Suprapubic skin (tissue), 4 donors: ENCODE results near the gene IQGAP2. TPM values are rescaled to one million over a fixed set of nuclear protein-coding genes. Genes with fewer than 3 reads are reported as not detected.

Source experiments
- DNase-seq, 2 donors: peaks; one replicate each; pipeline ENCODE4 v3.0.0-alpha.2; 2019; ENCODE audit warnings: low spot score in 2 of 2
- H3K27ac ChIP-seq: fragments of 200-600 bp; sonication (generic); one replicate; pipeline ENCODE4 v1.5.1; 2019
- H3K27me3 ChIP-seq: fragments of 200-600 bp; sonication (generic); one replicate; pipeline ENCODE4 v1.5.1; 2019
- H3K36me3 ChIP-seq: fragments of 200-600 bp; sonication (generic); one replicate; pipeline ENCODE4 v1.5.1; 2019
- H3K4me1 ChIP-seq: fragments of 200-600 bp; sonication (generic); one replicate; pipeline ENCODE4 v1.5.1; 2019
- H3K4me3 ChIP-seq: fragments of 200-600 bp; sonication (generic); one replicate; pipeline ENCODE4 v1.5.1; 2019; ENCODE audit warnings: mild to moderate bottlenecking
- H3K9me3 ChIP-seq: fragments of 200-600 bp; sonication (generic); one replicate; pipeline ENCODE4 v1.5.1; 2019
- CTCF ChIP-seq, 2 donors: fragments of 200-600 bp in 1 of 2; fragments of 450-650 bp in 1 of 2; sonication (generic) in 1 of 2; IDR thresholded peaks; one replicate each; pipeline ENCODE4 v1.5.1; 2016 to 2019; ENCODE audit warnings: antibody characterized with exemption in 2 of 2, mild to moderate bottlenecking in 1 of 2, moderate library complexity in 1 of 2
- EP300 ChIP-seq: sonication (generic); formaldehyde crosslinking; IDR thresholded peaks from one replicate; pipeline ENCODE4 v1.6.1; 2017; ENCODE audit warnings: antibody characterized with exemption
- POLR2A ChIP-seq, 2 donors: fragments of 450-650 bp; IDR thresholded peaks; one replicate each; pipeline ENCODE4 v1.6.1; 2017; ENCODE audit warnings: antibody characterized with exemption in 2 of 2, mild to moderate bottlenecking in 2 of 2, moderate library complexity in 2 of 2
- POLR2AphosphoS5 ChIP-seq, 3 donors: sonication (generic); formaldehyde crosslinking; IDR thresholded peaks; one replicate each; pipeline ENCODE4 v1.6.1; 2017; ENCODE audit warnings: antibody characterized with exemption in 3 of 3
- WGBS: methylation state at CpG from one replicate; pipeline ENCODE4 v1.1.5; 2018; 5-methylcytosine and 5-hydroxymethylcytosine counted together
- total RNA-seq, 4 donors: library from RNA; depleted of rRNA; stranded (reverse); fragments of >200 nt; gene quantifications; one replicate each; pipeline ENCODE4 v1.1.0, GENCODE V29; 2016

IQGAP2 gene
- total RNA-seq, 4 donors from 2014 or later = 10.1 to 49.0 (median 12.8) TPM

- Histone ChIP-seq H3K4me3 (no peak overlapping the region), H3K27ac (no peak overlapping the region), H3K9me3 (no peaks in the 10 kb centered on the region), H3K36me3 (no peaks in the 10 kb centered on the region), H3K27me3 (no peaks in the 10 kb centered on the region), H3K4me1 (no peaks in the 10 kb centered on the region)
- no peak for DNase-seq
- WGBS = 85% methylated on average over 3 of the region's 3 CpGs
- TF ChIP-seq EP300 (no peak), POLR2A (IDR thresholded peaks at IDR 0.05) (no peak), POLR2AphosphoS5 (IDR thresholded peaks at IDR 0.05) (no peak), CTCF (IDR thresholded peaks at IDR 0.05) (no peak)
Observed at GRCh38 chr5:76473661-76474060, 70.6 kb downstream of the IQGAP2 start.

GRCh38 chr5:76474377-76474776, 71.3 kb downstream of the IQGAP2 start:
- H3K4me1 ChIP-seq = no peaks in the 10 kb centered on the region
- H3K4me3 ChIP-seq = no peak overlapping the region
- TF ChIP-seq POLR2AphosphoS5 (IDR thresholded peaks at IDR 0.05) = no peak
- no peak for TF ChIP-seq CTCF (IDR thresholded peaks at IDR 0.05)
- TF ChIP-seq POLR2A (IDR thresholded peaks at IDR 0.05) = no peak
- TF ChIP-seq EP300 = no peak
- no peaks in the 10 kb centered on the region for H3K9me3 ChIP-seq
- no peak for DNase-seq
- H3K27me3 ChIP-seq = no peaks in the 10 kb centered on the region
- no peaks in the 10 kb centered on the region for H3K36me3 ChIP-seq
- H3K27ac ChIP-seq = no peak overlapping the region
- WGBS = 86% methylated on average over 2 of the region's 2 CpGs

GRCh38 chr5:76475385-76475784, 72.3 kb downstream of the IQGAP2 start:
- H3K9me3 ChIP-seq = no peaks in the 10 kb centered on the region
- TF ChIP-seq POLR2AphosphoS5 (IDR thresholded peaks at IDR 0.05) = no peak
- TF ChIP-seq CTCF (IDR thresholded peaks at IDR 0.05) = no peak
- no peak for TF ChIP-seq POLR2A (IDR thresholded peaks at IDR 0.05)
- no peak for TF ChIP-seq EP300
- WGBS = 91% methylated on average over 3 of the region's 3 CpGs

GRCh38 chr5:76475936-76476335, 72.9 kb downstream of the IQGAP2 start:
- WGBS = 81% methylated on average over 2 of the region's 2 CpGs
- TF ChIP-seq POLR2AphosphoS5 (IDR thresholded peaks at IDR 0.05) (no peak), CTCF (IDR thresholded peaks at IDR 0.05) (no peak), EP300 (no peak), POLR2A (IDR thresholded peaks at IDR 0.05) (no peak)
- no peak for DNase-seq
- Histone ChIP-seq H3K4me3 (no peak overlapping the region), H3K9me3 (no peaks in the 10 kb centered on the region), H3K27ac (no peak overlapping the region), H3K36me3 (no peaks in the 10 kb centered on the region), H3K4me1 (no peaks in the 10 kb centered on the region), H3K27me3 (no peaks in the 10 kb centered on the region)

More at GRCh38 chr5:76475385-76475784, 72.3 kb downstream of the IQGAP2 start:
- no peak for DNase-seq
- no peaks in the 10 kb centered on the region for H3K27me3 ChIP-seq
- H3K27ac ChIP-seq = no peak overlapping the region
- H3K4me1 ChIP-seq = no peaks in the 10 kb centered on the region
- H3K4me3 ChIP-seq = no peak overlapping the region
- H3K36me3 ChIP-seq = no peaks in the 10 kb centered on the region

GRCh38 chr5:76476474-76477038, 73.5 kb downstream of the IQGAP2 start:
- Histone ChIP-seq H3K36me3 (no peaks in the 10 kb centered on the region), H3K27ac (no peak overlapping the region), H3K9me3 (no peaks in the 10 kb centered on the region), H3K4me1 (no peaks in the 10 kb centered on the region), H3K4me3 (no peak overlapping the region), H3K27me3 (no peaks in the 10 kb centered on the region)
- no peak for TF ChIP-seq POLR2A (IDR thresholded peaks at IDR 0.05)
- TF ChIP-seq CTCF (IDR thresholded peaks at IDR 0.05) = no peak
- no peak for TF ChIP-seq EP300
- no peak for TF ChIP-seq POLR2AphosphoS5 (IDR thresholded peaks at IDR 0.05)
- 74% methylated on average over 3 of the region's 3 CpGs for WGBS
- DNase-seq = no peak
